ENCODE data around the gene TRAPPC1. TPM values are rescaled to one million over a fixed set of nuclear protein-coding genes. Genes with fewer than 3 reads are reported as not detected.

The TRAPPC1 gene
- total and polyA plus RNA-seq, 2 donors (not counting 3 experiments of a cell fraction or from before 2014, with no cell fraction given), result 146 to 250 TPM

DNA sequence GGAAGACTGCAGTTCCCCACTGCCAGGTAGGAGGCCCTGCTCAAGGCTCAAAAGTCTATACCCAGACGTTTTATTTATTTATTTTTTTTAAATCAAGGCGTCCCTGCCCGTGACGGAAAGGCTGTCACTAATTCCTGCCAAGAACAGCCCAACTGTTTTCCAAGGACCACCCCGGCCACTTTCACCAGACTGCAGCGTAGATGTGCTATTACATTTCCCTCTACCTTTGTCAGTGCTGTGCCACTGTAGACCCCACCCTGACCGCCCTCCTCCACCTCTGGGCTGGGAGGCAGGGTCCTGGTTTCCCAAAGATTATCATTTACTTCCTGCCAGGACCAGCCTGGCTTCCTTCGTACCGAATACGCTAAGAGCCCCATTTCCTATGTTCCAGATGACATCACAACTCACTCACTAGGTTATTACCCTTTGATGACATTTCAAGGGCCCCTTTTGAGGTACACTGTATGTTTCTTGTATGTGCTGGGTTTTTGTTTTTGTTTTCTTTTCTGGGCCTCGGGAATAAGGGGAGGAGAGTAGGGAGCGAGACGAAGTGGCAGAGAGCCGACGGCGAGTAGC is 9.4 kb downstream of the TRAPPC1 start:
- peak overlapping the region; percentile 38 for H3K4me2 ChIP-seq (ENCODE audit: insufficient read depth, low read length)
- DNase-seq (ENCODE audit: low read depth, low spot score) (no peak), FAIRE-seq (no peak)
- BruUV-seq (replicated peaks), result no TSS peak
- no peaks in the 10 kb centered on the region for H3K36me3 ChIP-seq (ENCODE audit: control insufficient read depth in 2 of 2, extremely low read depth in 1 of 2, insufficient read depth in 2 of 2, low read length in 2 of 2)
- no peaks in the 10 kb centered on the region for H3K9me1 ChIP-seq (replicated peaks; ENCODE audit: control insufficient read depth, extremely low read depth, insufficient read depth, low read length)
- peak overlapping the region; percentile 40 for H3K9ac ChIP-seq (replicated peaks; ENCODE audit: extremely low read depth, insufficient read depth, low read length)
- ChIA-PET CTCF (interaction anchor here (0.7 to 1.5 kb wide), 3 partner anchors 10 to 68 kb away, joined by 3 to 4 read pairs (median 4); no protein-coding TSS in a partner anchor), POLR2A (no interaction called here)
- peak overlapping the region; percentile 76 for H2AFZ ChIP-seq (ENCODE audit: low read depth, low read length)
- no peaks in the 10 kb centered on the region for H3K27me3 ChIP-seq (ENCODE audit: control insufficient read depth in 2 of 2, insufficient read depth in 2 of 2, low read length in 2 of 2)
- H4K20me1 ChIP-seq (replicated peaks; ENCODE audit: control insufficient read depth, extremely low read depth, insufficient read depth, low read length), result no peaks in the 10 kb centered on the region
- H3K79me2 ChIP-seq (ENCODE audit: control insufficient read depth, insufficient read depth, low read length), result no peaks in the 10 kb centered on the region
- H3K9me3 ChIP-seq (replicated peaks; ENCODE audit: control insufficient read depth, insufficient read depth, low read length), result no peaks in the 10 kb centered on the region
- peak overlapping the region in 1 of 3 experiments; percentile 25 for H3K4me3 ChIP-seq (replicated peaks in 1 of 3; ENCODE audit: insufficient read depth in 1 of 3, low read depth in 1 of 3, low read length in 3 of 3)
- peaks cover 13% of the 10 kb centered on the region for H3K4me1 ChIP-seq (ENCODE audit: control insufficient read depth, extremely low read depth, insufficient read depth, low read length)
- intact Hi-C loops (cut with micrococcal nuclease), result no loop called here
- no peak for TF ChIP-seq GATA2 (IDR thresholded peaks at IDR 0.05; ENCODE audit: insufficient read depth, insufficient read length, low read depth, low read length)
- no peak overlapping the region for H3K27ac ChIP-seq (ENCODE audit: insufficient read depth, low read depth, low read length)
- dilution Hi-C loops (cut with MboI; ENCODE audit: extremely low pct_ligation_motif_present, low sequenced_read_pairs), result no loop called here

DNA sequence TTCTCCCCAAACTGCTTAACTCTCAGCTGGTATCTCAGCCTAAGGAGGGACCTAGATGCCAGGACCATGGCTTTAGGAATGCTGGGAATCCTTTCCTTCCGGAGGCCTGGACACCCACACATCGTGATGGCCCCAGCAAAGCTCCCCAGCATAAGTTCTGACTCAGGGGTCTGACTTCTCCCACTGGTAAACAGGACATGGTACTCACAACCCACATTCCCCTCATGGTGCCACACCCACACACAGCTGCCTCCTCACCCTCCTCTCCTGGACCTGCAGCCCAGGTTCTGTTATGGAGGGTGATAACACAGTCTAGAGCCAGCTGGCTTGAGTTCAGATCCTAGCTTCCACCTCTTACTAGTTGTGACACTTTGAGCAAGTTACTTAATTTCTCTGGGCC is 14.9 kb downstream of the TRAPPC1 start:
- Histone ChIP-seq H3K4me1 (ENCODE audit: control insufficient read depth, extremely low read depth, insufficient read depth, low read length) (peaks cover 16% of the 10 kb centered on the region), H2AFZ (ENCODE audit: low read depth, low read length) (no peak overlapping the region), H3K9ac (replicated peaks; ENCODE audit: extremely low read depth, insufficient read depth, low read length) (no peak overlapping the region), H3K36me3 (ENCODE audit: control insufficient read depth in 2 of 2, extremely low read depth in 1 of 2, insufficient read depth in 2 of 2, low read length in 2 of 2) (peaks cover 1 to 5% of the 10 kb centered on the region in 2 experiments), H3K27me3 (ENCODE audit: control insufficient read depth in 2 of 2, insufficient read depth in 2 of 2, low read length in 2 of 2) (no peaks in the 10 kb centered on the region), H3K4me2 (ENCODE audit: insufficient read depth, low read length) (no peak overlapping the region), H4K20me1 (replicated peaks; ENCODE audit: control insufficient read depth, extremely low read depth, insufficient read depth, low read length) (no peaks in the 10 kb centered on the region), H3K9me1 (replicated peaks; ENCODE audit: control insufficient read depth, extremely low read depth, insufficient read depth, low read length) (no peaks in the 10 kb centered on the region), H3K27ac (ENCODE audit: insufficient read depth, low read depth, low read length) (no peak overlapping the region), H3K79me2 (ENCODE audit: control insufficient read depth, insufficient read depth, low read length) (no peaks in the 10 kb centered on the region), H3K9me3 (replicated peaks; ENCODE audit: control insufficient read depth, insufficient read depth, low read length) (no peaks in the 10 kb centered on the region), H3K4me3 (replicated peaks in 1 of 3; ENCODE audit: insufficient read depth in 1 of 3, low read depth in 1 of 3, low read length in 3 of 3) (no peak overlapping the region)
- dilution Hi-C loops (cut with MboI; ENCODE audit: extremely low pct_ligation_motif_present, low sequenced_read_pairs), result no loop called here
- TF ChIP-seq FOS (IDR thresholded peaks at IDR 0.05; ENCODE audit: borderline replicate concordance, insufficient read depth, low read length) (no peak), GATA2 (IDR thresholded peaks at IDR 0.05; ENCODE audit: insufficient read depth, insufficient read length, low read depth, low read length) (no peak), EZH2 (IDR thresholded peaks at IDR 0.05; ENCODE audit: borderline replicate concordance, low read depth, low read length, severe bottlenecking) (no peak), POLR2A (IDR thresholded peaks at IDR 0.05; ENCODE audit: low read depth, low read length) (no peak), JUN (IDR thresholded peaks at IDR 0.05; ENCODE audit: borderline replicate concordance, insufficient read depth, insufficient read length, low read depth) (no peak)
- DNase-seq (ENCODE audit: low read depth, low spot score), result no peak
- ChIA-PET POLR2A (no interaction called here), CTCF (interaction anchor here (1.6 to 4.0 kb wide), 4 partner anchors 72 to 141 kb away, joined by 5 to 46 read pairs (median 12); no protein-coding TSS in a partner anchor)
- no TSS peak for BruUV-seq (replicated peaks)
- peak; percentile 18 for FAIRE-seq
- intact Hi-C loops (cut with micrococcal nuclease), result no loop called here

Data from endothelial cell of umbilical vein (primary cell).